Hippocampal formation (tissue), 2 donors: ENCODE measurements around the gene CDCA5.

Experiments used
- DNase-seq, 2 donors: peaks; one replicate each; lab custom pipeline; 2025; lab: John Stamatoyannopoulos, UW

Gene CDCA5, protein sequence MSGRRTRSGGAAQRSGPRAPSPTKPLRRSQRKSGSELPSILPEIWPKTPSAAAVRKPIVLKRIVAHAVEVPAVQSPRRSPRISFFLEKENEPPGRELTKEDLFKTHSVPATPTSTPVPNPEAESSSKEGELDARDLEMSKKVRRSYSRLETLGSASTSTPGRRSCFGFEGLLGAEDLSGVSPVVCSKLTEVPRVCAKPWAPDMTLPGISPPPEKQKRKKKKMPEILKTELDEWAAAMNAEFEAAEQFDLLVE

GRCh38 chr11:65083834-65084597 is at the start of gene CDCA5, which contains the start of gene ZFPL1:
TSS of gene CDCA5 (minus strand) at chr11:65084040. CDS start at chr11:65083978, 62 bp downstream.
TSS of gene ZFPL1 (plus strand) at chr11:65084222. CDS start at chr11:65084699, 477 bp downstream.
- peak; percentile 92 to 96 for DNase-seq

GRCh38 chr11:65132988-65133700 is 49.3 kb upstream of the CDCA5 start:
- DNase-seq: no peak

- DNase-seq: no peak
Measured at GRCh38 chr11:65132238-65132987, 48.6 kb upstream of the CDCA5 start.

- DNase-seq: no peak
Measured at GRCh38 chr11:65131895-65132237, 48.0 kb upstream of the CDCA5 start.

DNA sequence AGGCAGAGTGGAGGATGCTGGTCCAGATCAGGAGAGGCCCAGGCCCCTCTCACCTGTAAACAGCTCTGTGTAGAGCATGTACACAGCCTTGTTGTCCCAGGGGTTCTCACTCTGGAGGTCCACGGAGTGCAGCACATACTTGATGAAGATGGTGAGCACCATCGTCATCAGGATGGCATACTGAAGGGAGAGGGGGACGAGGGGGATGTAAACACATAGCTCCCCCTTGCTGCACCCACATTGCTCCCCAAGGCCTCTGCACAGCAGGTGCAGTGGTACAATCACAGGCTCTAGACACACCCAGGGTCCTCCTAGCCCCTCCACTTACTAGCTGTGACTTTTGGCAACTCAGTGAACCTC is 47.6 kb upstream of the CDCA5 start:
- no peak for DNase-seq

GRCh38 chr11:65130631-65131416 is 47.0 kb upstream of the CDCA5 start:
- no peak for DNase-seq

GRCh38 chr11:65129649-65130441 is 46.0 kb upstream of the CDCA5 start:
- DNase-seq: no peak

- DNase-seq: no peak
Measured at GRCh38 chr11:65128182-65129145, 44.6 kb upstream of the CDCA5 start.

DNA sequence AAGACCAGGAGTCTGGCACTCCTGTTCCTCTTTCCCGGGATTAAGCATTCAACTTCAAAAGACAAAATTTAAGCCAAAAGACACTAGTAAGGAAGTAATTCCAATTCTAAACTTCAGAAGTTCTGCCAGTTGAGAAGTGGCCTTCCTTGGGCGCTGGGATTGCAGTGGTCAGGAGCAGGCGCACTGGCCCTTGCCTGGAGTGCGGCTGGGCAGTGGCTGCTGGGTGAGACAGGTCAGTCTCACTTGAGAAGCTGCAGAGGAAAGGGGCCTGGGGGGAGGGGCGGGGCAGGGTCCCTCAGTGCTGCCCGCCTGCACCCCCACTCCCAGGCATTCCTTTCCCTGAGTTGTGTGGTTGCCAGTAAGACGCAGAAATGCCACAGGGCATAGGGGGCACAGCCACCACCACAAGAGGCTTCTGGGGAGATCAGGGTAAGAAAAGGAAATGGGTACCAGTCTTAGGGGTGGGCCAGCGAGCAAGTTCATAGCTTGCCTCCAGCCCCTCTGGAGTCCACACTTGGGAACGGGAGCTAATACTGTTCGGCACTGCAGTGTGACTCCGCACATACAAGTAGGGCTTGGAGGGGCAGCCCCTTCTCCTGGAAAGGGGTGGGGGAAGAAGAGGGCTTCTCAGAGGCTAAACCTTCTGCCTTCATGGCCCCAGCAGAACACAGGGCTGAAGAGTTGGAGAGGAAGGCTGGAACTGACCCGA is 43.8 kb upstream of the CDCA5 start:
- DNase-seq: no peak

GRCh38 chr11:65126624-65127274 is 42.9 kb upstream of the CDCA5 start:
- no peak for DNase-seq

GRCh38 chr11:65125197-65126056 is 41.6 kb upstream of the CDCA5 start:
- DNase-seq: no peak

DNA sequence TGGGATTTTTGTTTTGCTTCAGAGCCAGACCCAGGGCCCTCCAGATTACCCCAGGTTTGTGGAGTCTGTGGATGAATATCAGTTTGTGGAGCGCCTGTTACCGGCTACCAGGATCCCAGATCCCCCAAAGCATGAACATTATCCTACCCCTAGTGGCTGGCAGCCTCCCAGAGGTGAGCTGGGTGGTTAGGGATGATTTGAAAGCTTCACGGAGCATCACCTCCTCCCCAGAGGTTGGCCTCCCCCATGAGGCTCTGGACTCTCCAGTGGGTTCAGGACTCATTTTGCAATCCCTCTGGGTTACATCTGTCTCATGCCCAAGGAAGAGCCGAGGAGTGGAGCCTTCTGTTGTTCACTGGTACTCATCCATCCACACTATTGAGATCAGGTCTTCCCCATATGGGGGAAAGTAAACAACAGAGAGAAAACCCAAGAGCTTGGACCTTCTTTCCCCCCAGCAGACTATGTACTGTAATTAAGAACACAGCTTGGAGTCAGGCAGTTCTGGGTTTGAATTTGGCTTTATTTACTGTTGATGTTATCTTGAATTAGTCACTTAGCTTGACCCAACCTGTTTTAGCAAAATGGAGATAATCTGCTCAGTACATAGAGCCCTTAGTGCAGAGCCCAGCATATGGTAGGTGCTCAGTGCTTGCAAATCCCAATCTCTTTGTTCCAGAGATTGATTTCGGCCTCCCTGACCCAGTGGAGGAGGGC is 40.8 kb upstream of the CDCA5 start:
- no peak for DNase-seq

DNA sequence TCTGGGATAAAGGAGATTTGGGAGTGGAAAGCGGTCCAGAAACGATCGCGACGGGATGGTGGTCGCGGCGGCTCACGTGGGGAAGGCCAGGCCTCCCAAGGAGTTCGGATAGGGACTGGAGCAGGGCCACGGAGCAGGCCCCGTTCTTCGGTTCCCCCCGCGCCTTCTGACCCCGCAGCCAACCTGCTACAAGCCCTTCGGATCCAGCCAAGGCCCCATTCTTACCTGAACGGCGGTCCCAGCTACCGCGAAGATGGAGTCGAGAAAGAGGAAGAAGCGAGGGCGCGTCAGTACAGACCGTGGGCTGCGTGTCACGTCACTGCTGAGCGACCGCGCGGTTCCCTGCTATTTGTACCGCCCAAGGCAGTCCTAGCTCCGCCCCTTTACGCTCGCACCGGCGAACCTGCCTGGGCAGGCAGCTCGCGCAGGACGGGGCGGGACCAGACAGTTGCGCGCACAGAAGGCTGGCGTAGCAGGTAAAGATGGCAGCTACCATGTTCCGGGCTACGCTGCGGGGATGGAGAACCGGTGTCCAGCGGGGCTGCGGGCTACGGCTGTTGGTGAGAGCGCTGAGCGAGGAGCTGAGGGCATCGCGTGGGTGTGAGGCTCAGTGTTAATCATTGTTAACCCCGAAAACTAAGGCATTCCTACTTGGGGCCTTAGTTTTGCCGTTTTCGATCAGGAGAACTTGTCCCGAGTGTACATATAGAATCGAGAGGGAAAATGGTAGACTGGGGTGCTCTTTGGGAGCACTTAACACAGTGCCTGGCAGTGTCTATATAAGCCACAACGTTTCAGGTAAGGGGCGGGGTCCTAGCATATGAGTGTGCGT is 38.2 kb upstream of the CDCA5 start, which contains the start of the genes FAU and MRPL49:
Gene FAU, minus strand, starts transcription at position 270 of the 832 bp plus-strand sequence. CDS start 321 bp downstream, outside the sequence.
Gene MRPL49, plus strand, starts transcription at position 457 of the 832 bp plus-strand sequence. Its CDS starts 26 bp downstream, at position 483.
- DNase-seq: peak; percentile 91 to 93

- DNase-seq: no peak
Measured at GRCh38 chr11:65121447-65121864, 37.6 kb upstream of the CDCA5 start.

DNA sequence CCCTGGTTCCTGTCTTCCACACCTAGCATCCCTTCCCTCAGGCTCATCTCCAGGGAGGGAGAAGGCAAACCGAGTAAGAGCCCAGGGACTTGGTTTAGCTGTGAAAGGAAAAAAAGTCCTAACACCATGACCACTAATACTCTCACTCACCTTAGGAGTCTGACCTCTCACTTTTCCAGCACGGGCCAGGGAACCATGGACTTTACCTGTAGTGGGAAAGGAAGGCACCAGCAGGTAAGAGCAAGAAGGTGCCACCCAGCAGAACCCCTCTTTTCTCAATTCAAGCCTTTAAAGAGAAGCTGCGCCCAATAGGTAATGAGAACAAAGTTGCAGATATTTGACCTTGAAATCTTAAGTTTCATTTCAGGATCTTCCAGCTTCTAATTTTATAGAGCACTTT is 37.0 kb upstream of the CDCA5 start:
- no peak for DNase-seq
